ENCODE results near the gene LRWD1.
"Not testable (repeated sequence)": the region's sequence is repeated elsewhere in the genome, so short reads cannot be mapped to it uniquely, and the experiment has no call there.

- not testable (repeated sequence) for TF ChIP-seq POLR2A, CTCF (IDR thresholded peaks at IDR 0.05)
Observed at GRCh38 chr7:102498321-102498720, 33.5 kb downstream of the LRWD1 start.

All from heart left ventricle (tissue), 13 donors.